MM.1S (cell line): ENCODE measurements around the gene PRSS33.

Experiments
- DNase-seq: peaks from one replicate; pipeline ENCODE4 v3.0.0-alpha.2; 2015
- H2AFZ ChIP-seq: fragments of 300-600 bp; sonication (generic); 2 replicates; pipeline ENCODE4 v1.6.0; 2016; ENCODE audit warnings: antibody characterized with exemption, low read length
- H3F3A ChIP-seq: fragments of 300-600 bp; sonication (generic); 2 replicates; pipeline ENCODE4 v1.6.1; 2016; ENCODE audit warnings: mild to moderate bottlenecking, antibody characterized with exemption, low read length, moderate library complexity, mixed read lengths; ENCODE audit not compliant: insufficient read depth
- H3K27ac ChIP-seq: fragments of 300-600 bp; sonication (generic); 2 replicates; pipeline ENCODE4 v1.5.1; 2016; ENCODE audit warnings: mild to moderate bottlenecking, low read length
- H3K27me3 ChIP-seq: fragments of 300-600 bp; sonication (generic); replicated peaks from 2 replicates; pipeline ENCODE4 v1.6.0; 2016; ENCODE audit warnings: low read length; ENCODE audit not compliant: insufficient read depth
- H3K36me3 ChIP-seq: fragments of 300-600 bp; sonication (generic); replicated peaks from 2 replicates; pipeline ENCODE4 v1.6.1; 2016; ENCODE audit warnings: mild to moderate bottlenecking, low read length, mixed read lengths; ENCODE audit not compliant: insufficient read depth
- H3K4me1 ChIP-seq: fragments of 300-600 bp; sonication (generic); 2 replicates; pipeline ENCODE4 v1.6.1; 2016; ENCODE audit warnings: low read length, mixed read lengths
- H3K4me2 ChIP-seq: fragments of 300-600 bp; sonication (generic); 2 replicates; pipeline ENCODE4 v1.6.0; 2016; ENCODE audit warnings: low read depth, low read length
- H3K4me3 ChIP-seq: fragments of 300-600 bp; sonication (generic); 2 replicates; pipeline ENCODE4 v1.5.1; 2016; ENCODE audit warnings: low read length, mixed read lengths
- H3K79me2 ChIP-seq: fragments of 300-600 bp; sonication (generic); 2 replicates; pipeline ENCODE4 v1.6.1; 2016; ENCODE audit warnings: mixed run types, low read length, mixed read lengths
- H3K9ac ChIP-seq: fragments of 300-600 bp; sonication (generic); 2 replicates; pipeline ENCODE4 v1.6.1; 2016; ENCODE audit warnings: low read length, mixed read lengths
- H3K9me2 ChIP-seq: fragments of 300-600 bp; sonication (generic); replicated peaks from 2 replicates; pipeline ENCODE4 v1.6.1; 2016; ENCODE audit warnings: mild to moderate bottlenecking, low read length, mixed read lengths; ENCODE audit not compliant: insufficient read depth
- H3K9me3 ChIP-seq: fragments of 300-600 bp; sonication (generic); replicated peaks from 2 replicates; pipeline ENCODE4 v1.6.1; 2016; ENCODE audit warnings: mild to moderate bottlenecking, low read length, mixed read lengths; ENCODE audit not compliant: insufficient read depth
- H4K20me1 ChIP-seq: fragments of 300-600 bp; sonication (generic); 2 replicates; pipeline ENCODE4 v1.6.1; 2016; ENCODE audit warnings: mild to moderate bottlenecking, low read length, moderate library complexity, mixed read lengths; ENCODE audit not compliant: insufficient read depth
- CTCF ChIP-seq: fragments of 300-600 bp; sonication (generic); IDR thresholded peaks from 2 replicates; pipeline ENCODE4 v1.5.1; 2016; ENCODE audit warnings: antibody characterized with exemption, low read length, mixed read lengths
- EZH2 ChIP-seq: fragments of 300-600 bp; sonication (generic); optimal IDR thresholded peaks from 2 replicates; pipeline ENCODE3; 2017; ENCODE audit warnings: low read depth, mild to moderate bottlenecking, antibody characterized with exemption, low read length, mixed read lengths
- EZH2phosphoT487 ChIP-seq: fragments of 300-600 bp; sonication (generic); IDR thresholded peaks from 2 replicates; pipeline ENCODE4 v1.6.1; 2018; ENCODE audit warnings: antibody characterized with exemption, low read length

The PRSS33 gene

GRCh38 chr16:2766430-2767139, 20.8 kb downstream of the PRSS33 start:
- H3K9ac ChIP-seq, result no peak overlapping the region
- no peak overlapping the region for H3K27ac ChIP-seq
- H3K36me3 ChIP-seq, result peaks cover 57% of the 10 kb centered on the region
- no peaks in the 10 kb centered on the region for H3K9me3 ChIP-seq
- H3K27me3 ChIP-seq, result no peaks in the 10 kb centered on the region
- no peak for DNase-seq
- H4K20me1 ChIP-seq, result no peaks in the 10 kb centered on the region
- no peaks in the 10 kb centered on the region for H3K9me2 ChIP-seq
- no peak overlapping the region for H3K4me2 ChIP-seq
- H3F3A ChIP-seq, result peaks cover 24% of the 10 kb centered on the region
- TF ChIP-seq CTCF, result no peak
- no peak for TF ChIP-seq EZH2
- no peak for TF ChIP-seq EZH2phosphoT487
- peaks cover 72% of the 10 kb centered on the region for H3K79me2 ChIP-seq
- no peak overlapping the region for H2AFZ ChIP-seq
- H3K4me3 ChIP-seq, result no peak overlapping the region
- no peaks in the 10 kb centered on the region for H3K4me1 ChIP-seq

DNA sequence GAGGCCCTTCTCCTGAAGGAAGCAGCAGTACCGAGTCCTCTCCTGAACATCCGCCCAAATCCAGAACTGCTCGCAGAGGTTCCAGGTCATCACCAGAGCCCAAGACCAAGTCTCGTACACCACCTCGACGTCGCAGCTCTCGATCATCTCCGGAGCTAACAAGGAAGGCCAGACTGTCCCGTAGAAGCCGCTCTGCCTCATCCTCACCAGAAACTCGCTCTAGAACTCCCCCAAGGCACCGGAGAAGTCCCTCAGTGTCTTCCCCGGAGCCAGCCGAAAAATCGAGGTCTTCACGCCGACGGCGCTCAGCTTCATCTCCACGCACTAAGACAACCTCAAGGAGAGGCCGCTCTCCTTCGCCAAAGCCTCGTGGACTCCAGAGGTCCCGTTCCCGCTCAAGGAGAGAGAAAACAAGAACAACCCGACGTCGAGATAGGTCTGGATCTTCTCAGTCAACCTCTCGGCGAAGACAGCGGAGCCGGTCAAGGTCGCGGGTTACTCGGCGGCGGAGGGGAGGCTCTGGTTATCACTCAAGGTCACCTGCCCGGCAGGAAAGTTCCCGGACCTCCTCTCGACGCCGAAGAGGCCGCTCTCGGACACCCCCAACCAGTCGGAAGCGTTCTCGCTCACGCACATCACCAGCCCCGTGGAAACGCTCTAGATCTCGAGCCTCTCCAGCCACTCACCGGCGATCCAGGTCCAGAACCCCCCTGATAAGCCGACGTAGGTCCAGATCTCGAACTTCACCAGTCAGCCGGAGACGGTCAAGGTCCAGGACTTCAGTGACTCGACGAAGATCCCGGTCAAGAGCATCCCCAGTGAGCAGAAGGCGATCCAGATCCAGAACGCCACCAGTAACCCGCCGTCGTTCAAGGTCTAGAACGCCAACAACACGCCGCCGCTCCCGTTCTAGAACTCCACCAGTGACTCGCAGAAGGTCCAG, 21.6 kb downstream of the PRSS33 start:
- Histone ChIP-seq H3K4me2 (no peak overlapping the region), H3K9me2 (no peaks in the 10 kb centered on the region), H3K27ac (no peak overlapping the region), H3K36me3 (peaks cover 63% of the 10 kb centered on the region), H3K79me2 (peaks cover 81% of the 10 kb centered on the region), H2AFZ (no peak overlapping the region), H3K4me1 (no peaks in the 10 kb centered on the region), H3K27me3 (no peaks in the 10 kb centered on the region), H3K9me3 (no peaks in the 10 kb centered on the region), H3K4me3 (no peak overlapping the region), H3K9ac (no peak overlapping the region), H3F3A (peaks cover 19% of the 10 kb centered on the region), H4K20me1 (no peaks in the 10 kb centered on the region)
- DNase-seq, result no peak
- no peak for TF ChIP-seq EZH2phosphoT487
- no peak for TF ChIP-seq EZH2
- no peak for TF ChIP-seq CTCF

- Histone ChIP-seq H3K27me3 (no peaks in the 10 kb centered on the region), H3K4me3 (no peak overlapping the region), H3K27ac (no peak overlapping the region), H3F3A (peaks cover 17% of the 10 kb centered on the region), H3K9me2 (no peaks in the 10 kb centered on the region), H3K79me2 (peaks cover 88% of the 10 kb centered on the region), H3K4me1 (no peaks in the 10 kb centered on the region), H3K36me3 (peaks cover 73% of the 10 kb centered on the region), H3K9ac (no peak overlapping the region), H4K20me1 (no peaks in the 10 kb centered on the region), H3K4me2 (no peak overlapping the region), H2AFZ (no peak overlapping the region), H3K9me3 (no peaks in the 10 kb centered on the region)
- no peak for DNase-seq
- TF ChIP-seq CTCF (no peak), EZH2phosphoT487 (no peak), EZH2 (no peak)
These were observed 22.6 kb downstream of the PRSS33 start for GRCh38 chr16:2764718-2765117.
